GM19452 (cell line): ENCODE measurements around the gene BCL3.
"Not testable (repeated sequence)": the region's sequence is repeated elsewhere in the genome, so short reads cannot be mapped to it uniquely, and the experiment has no call there.

ENCODE experiments used
- ATAC-seq: cut with Tn5 transposase; IDR thresholded peaks from one replicate; pipeline ENCODE4 v1.9.1; 2021; ENCODE audit not compliant: unreplicated experiment

Gene BCL3

GRCh38 chr19:44748426-44749254 lies at the start of gene BCL3:
Gene BCL3, plus strand, starts transcription at chr19:44748708. Its CDS starts 83 bp downstream, at chr19:44748791.
- peak; percentile 24 for ATAC-seq

DNA sequence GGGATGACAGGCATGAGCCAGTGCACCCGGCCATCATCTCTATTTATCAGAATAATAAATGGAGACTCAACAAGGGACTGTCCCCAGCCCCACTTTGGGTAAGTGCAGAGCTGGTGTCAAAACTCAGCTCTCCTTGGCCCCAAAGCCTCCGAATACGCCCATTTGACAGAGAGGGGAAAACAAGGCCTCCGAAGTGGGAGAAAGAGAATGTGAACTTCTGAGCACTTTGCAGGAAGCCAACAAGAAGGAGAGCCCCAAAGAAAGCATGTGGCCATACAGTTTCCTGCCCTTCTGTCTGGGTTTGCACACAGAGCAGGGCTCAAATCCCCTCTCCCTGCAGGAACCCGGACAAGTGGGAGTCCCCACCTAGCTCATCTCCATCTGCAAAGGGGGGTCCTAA lies 48.0 kb upstream of the BCL3 start:
- no peak for ATAC-seq

DNA sequence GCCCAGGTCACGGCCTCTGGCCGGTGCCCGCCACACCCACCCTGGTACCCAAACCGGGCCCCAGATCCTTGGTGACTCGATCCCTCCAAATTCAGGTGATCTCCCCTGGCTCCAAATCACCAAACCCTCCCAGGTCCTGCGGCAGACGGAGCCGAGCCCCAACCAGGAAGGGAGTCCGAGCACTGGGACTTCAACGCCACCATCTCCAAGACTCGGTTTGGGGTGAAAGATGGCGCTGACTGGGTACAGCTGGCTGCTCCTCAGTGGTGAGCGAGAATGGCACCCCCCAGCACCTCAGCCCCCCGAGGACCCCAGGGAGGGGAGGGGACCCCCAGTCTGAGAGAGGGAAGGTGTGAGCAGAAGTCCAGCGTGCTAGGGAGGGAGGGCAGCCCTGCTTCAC lies 47.3 kb upstream of the BCL3 start:
- ATAC-seq: no peak

GRCh38 chr19:44702551-44703176 lies 45.8 kb upstream of the BCL3 start:
- no peak for ATAC-seq

DNA sequence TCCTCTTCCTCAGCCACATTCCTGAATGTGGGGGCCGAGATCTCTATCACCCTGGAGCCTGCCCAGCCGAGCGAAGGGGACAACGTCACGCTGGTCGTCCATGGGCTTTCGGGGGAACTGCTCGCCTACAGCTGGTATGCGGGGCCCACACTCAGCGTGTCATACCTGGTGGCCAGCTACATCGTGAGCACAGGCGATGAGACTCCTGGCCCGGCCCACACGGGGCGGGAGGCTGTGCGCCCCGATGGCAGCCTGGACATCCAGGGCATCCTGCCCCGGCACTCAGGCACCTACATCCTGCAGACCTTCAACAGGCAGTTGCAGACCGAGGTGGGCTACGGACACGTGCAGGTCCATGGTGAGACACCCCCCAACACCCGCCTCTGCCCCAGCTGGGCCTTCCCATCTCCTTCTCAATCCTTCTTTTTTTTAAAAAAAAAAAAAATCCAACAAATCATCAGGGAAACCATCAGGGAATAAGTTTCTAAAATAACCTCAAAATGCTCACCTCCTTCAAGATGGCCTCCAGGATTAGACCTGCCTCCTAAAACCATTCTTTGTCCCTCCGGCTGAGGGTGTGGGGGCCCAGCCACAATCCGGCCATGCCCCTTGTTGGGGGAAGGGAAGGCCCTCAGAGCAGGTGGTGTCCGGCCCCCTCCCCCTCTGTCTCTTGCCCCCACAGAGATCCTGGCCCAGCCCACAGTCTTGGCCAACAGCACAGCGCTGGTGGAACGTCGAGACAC lies 45.0 kb upstream of the BCL3 start:
- no peak for ATAC-seq

GRCh38 chr19:44704982-44705381 lies 43.5 kb upstream of the BCL3 start:
- no peak for ATAC-seq

DNA sequence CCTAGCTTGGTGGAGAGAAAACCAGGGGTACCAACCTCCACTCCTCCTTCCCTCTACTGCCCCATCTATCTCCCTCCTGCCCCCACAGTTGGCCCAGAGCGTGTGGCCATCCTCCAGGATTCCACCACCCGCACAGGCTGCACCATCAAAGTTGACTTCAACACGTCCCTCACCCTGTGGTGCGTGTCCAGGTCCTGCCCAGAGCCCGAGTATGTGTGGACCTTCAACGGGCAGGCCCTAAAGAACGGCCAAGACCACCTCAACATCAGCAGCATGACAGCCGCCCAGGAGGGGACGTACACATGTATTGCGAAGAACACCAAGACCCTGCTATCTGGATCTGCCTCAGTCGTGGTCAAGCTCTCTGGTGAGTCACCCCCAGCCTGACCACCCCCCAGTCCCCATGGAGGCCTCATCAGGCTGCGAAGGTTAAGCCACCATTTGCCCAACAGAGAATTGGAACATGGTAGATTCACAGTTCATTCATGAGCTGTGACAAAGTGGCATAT lies 43.0 kb upstream of the BCL3 start:
- no peak for ATAC-seq

- ATAC-seq: no peak
These were observed 41.8 kb upstream of the BCL3 start for GRCh38 chr19:44706506-44707236.

DNA sequence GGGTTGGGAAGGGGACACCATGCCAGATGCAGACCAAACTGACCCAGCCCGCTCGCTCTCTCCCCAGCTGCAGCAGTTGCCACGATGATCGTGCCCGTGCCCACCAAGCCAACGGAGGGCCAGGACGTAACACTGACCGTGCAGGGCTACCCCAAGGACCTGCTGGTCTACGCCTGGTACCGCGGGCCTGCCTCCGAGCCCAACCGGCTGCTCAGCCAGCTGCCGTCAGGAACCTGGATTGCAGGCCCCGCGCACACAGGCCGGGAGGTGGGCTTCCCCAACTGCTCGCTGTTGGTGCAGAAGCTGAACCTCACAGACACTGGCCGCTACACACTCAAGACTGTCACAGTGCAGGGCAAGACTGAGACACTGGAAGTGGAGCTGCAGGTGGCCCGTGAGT lies 40.7 kb upstream of the BCL3 start:
- no peak for ATAC-seq

- no peak for ATAC-seq
These were observed 39.6 kb upstream of the BCL3 start for GRCh38 chr19:44708940-44709339.

GRCh38 chr19:44709434-44710266 lies 38.9 kb upstream of the BCL3 start:
- ATAC-seq: not testable (repeated sequence)

- no peak for ATAC-seq
These were observed 38.0 kb upstream of the BCL3 start for GRCh38 chr19:44710483-44710882.

- no peak for ATAC-seq
These were observed 35.5 kb upstream of the BCL3 start for GRCh38 chr19:44712864-44713515.

DNA sequence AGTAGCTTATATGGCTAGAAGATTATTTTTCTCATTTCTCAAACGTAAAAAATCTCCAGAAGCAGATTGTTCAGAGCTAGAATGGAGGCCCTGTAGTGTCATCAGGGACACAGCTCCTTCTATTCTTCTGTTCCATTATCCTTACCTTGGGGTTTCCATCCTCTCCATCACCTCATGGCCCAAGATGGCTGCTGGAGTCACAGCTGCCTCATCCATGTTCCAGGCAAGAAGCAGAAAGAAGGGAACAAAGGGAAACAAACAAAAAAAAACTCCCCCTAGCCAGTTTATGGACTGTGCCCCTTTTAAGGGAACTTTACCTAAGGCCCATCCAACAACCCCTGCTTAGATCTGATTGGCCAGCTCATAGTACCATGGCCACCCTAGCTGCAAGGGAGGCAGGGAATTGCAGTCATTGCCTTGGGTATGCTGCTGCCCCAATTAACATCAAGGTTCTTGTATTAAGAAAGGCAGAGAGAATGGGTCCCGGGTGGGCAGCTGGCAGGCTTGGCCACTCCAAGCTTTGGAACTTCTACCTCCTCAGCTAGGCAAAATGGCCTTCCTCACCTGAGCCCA lies 33.8 kb upstream of the BCL3 start:
- ATAC-seq: no peak

DNA sequence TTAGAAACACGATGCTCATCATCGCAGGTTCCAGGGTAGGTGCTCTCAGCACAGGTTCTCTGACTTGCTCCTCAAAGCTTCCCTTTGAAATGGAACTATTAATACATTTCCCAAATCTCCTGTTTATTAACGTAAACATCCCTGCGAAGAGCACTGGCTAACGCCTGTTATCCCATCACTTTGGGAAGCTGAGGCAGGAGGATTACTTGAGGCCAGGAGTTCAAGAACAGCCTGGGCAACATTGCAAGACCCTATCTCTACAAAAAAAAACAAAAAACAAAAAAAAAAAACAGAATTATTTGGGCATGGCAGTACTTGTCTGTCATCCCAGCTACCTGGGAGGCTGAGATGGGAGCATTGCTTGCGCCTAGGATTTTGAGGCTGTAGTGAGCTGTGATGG lies 30.9 kb upstream of the BCL3 start:
- no peak for ATAC-seq

GRCh38 chr19:44718441-44719261 lies 29.9 kb upstream of the BCL3 start:
- no peak for ATAC-seq

- no peak for ATAC-seq
These were observed 29.2 kb upstream of the BCL3 start for GRCh38 chr19:44719262-44719701.

- not testable (repeated sequence) for ATAC-seq
These were observed 28.1 kb upstream of the BCL3 start for GRCh38 chr19:44720396-44720795.
